ENCODE results near the gene GABRA5. TPM values are rescaled to one million over a fixed set of nuclear protein-coding genes. Genes with fewer than 3 reads are reported as not detected.

Gene GABRA5
- total and polyA plus RNA-seq, 10 of the 15 experiments (the other 5 are each of a cell fraction or from before 2014, with no cell fraction given), result 0.10 TPM; not detected in 9

GRCh38 chr15:26899658-26900057, 32.8 kb downstream of the GABRA5 start (continued):
- TF ChIP-seq SMARCA5 (IDR thresholded peaks at IDR 0.05), result no peak
- no peak for TF ChIP-seq HDAC6 (IDR thresholded peaks at IDR 0.05; ENCODE audit: unreplicated experiment)
- TF ChIP-seq CTCF (IDR thresholded peaks at IDR 0.05 in 2 of 3, conservative IDR thresholded peaks at IDR 0.05 in 1 of 3; ENCODE audit: control insufficient read depth in 2 of 3, extremely low read depth in 1 of 3, insufficient read depth in 1 of 3, low read depth in 3 of 3, low read length in 3 of 3), result no peak
- no peak for TF ChIP-seq ZBED1 (IDR thresholded peaks at IDR 0.05; ENCODE audit: borderline replicate concordance)
- TF ChIP-seq SIN3A (IDR thresholded peaks at IDR 0.05; ENCODE audit: low read depth, low read length), result no peak
- no peak for TF ChIP-seq BMI1 (IDR thresholded peaks at IDR 0.05; ENCODE audit: borderline replicate concordance)
- no peak for TF ChIP-seq EZH2 (IDR thresholded peaks at IDR 0.05; ENCODE audit: borderline replicate concordance, control insufficient read depth, low read depth, low read length)
- TF ChIP-seq CREB1 (IDR thresholded peaks at IDR 0.05; ENCODE audit: low read depth), result no peak
- no peak for TF ChIP-seq GABPA (IDR thresholded peaks at IDR 0.05; ENCODE audit: low read depth)
- no peak for TF ChIP-seq NR2C2 (IDR thresholded peaks at IDR 0.05; ENCODE audit: borderline replicate concordance, control insufficient read depth, insufficient read length, low read depth)
- TF ChIP-seq TCF3 (IDR thresholded peaks at IDR 0.05; ENCODE audit: borderline replicate concordance, insufficient read depth, low read depth, low read length), result no peak
- TF ChIP-seq, protein P1, sequence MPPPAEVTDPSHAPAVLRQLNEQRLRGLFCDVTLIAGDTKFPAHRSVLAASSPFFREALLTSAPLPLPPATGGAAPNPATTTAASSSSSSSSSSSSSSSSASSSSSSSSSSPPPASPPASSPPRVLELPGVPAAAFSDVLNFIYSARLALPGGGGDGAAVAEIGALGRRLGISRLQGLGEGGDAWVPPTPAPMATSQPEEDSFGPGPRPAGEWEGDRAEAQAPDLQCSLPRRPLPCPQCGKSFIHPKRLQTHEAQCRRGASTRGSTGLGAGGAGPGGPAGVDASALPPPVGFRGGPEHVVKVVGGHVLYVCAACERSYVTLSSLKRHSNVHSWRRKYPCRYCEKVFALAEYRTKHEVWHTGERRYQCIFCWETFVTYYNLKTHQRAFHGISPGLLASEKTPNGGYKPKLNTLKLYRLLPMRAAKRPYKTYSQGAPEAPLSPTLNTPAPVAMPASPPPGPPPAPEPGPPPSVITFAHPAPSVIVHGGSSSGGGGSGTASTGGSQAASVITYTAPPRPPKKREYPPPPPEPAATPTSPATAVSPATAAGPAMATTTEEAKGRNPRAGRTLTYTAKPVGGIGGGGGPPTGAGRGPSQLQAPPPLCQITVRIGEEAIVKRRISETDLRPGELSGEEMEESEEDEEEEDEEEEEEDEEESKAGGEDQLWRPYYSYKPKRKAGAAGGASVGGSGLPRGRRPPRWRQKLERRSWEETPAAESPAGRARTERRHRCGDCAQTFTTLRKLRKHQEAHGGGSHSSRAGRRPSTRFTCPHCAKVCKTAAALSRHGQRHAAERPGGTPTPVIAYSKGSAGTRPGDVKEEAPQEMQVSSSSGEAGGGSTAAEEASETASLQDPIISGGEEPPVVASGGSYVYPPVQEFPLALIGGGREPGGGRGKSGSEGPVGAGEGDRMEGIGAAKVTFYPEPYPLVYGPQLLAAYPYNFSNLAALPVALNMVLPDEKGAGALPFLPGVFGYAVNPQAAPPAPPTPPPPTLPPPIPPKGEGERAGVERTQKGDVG (CRISPR knock-in tag; IDR thresholded peaks at IDR 0.05), result no peak

All from GM12878 (cell line).